ENCODE results near the gene PPP2R3C.

- no peak for TF ChIP-seq POLR2A (IDR thresholded peaks at IDR 0.05; ENCODE audit: low read depth, low read length)
- TF ChIP-seq BHLHE40 (IDR thresholded peaks at IDR 0.05; ENCODE audit: low read depth, low read length): no peak
- no peak for TF ChIP-seq CTCF (conservative IDR thresholded peaks at IDR 0.05; ENCODE audit: low read depth, low read length)
- no peak for TF ChIP-seq RCOR1 (IDR thresholded peaks at IDR 0.05; ENCODE audit: insufficient replicate concordance, low read length)
- no peak for TF ChIP-seq USF2 (IDR thresholded peaks at IDR 0.05; ENCODE audit: low read depth, low read length)
- TF ChIP-seq FOS (IDR thresholded peaks at IDR 0.05; ENCODE audit: low read depth, low read length): no peak
- no peak for TF ChIP-seq RAD21 (IDR thresholded peaks at IDR 0.05; ENCODE audit: low read length)
- TF ChIP-seq RFX5 (IDR thresholded peaks at IDR 0.05; ENCODE audit: low read depth, low read length): no peak
- TF ChIP-seq MXI1 (IDR thresholded peaks at IDR 0.05; ENCODE audit: borderline replicate concordance, low read depth, low read length): no peak
- TF ChIP-seq SMC3 (IDR thresholded peaks at IDR 0.05; ENCODE audit: low read depth, low read length): no peak
- no peak for TF ChIP-seq MAFK (IDR thresholded peaks at IDR 0.05; ENCODE audit: low read depth, low read length)
Observed at GRCh38 chr14:35052637-35053036, 69.2 kb downstream of the PPP2R3C start.
